NCI-H187 treated with DMSO at 0.1 percent for 48 hours (cell line): ENCODE results near the gene IL1RAPL1.
A peak's percentile ranks its signal among the peaks of the same experiment; 100 is the strongest.
"Not testable (repeated sequence)": the region's sequence is repeated elsewhere in the genome, so short reads cannot be mapped to it uniquely, and the experiment has no call there.

Experiments
- DNase-seq: peaks from one replicate; lab custom pipeline; 2025; lab: John Stamatoyannopoulos, UW

IL1RAPL1 gene

DNA sequence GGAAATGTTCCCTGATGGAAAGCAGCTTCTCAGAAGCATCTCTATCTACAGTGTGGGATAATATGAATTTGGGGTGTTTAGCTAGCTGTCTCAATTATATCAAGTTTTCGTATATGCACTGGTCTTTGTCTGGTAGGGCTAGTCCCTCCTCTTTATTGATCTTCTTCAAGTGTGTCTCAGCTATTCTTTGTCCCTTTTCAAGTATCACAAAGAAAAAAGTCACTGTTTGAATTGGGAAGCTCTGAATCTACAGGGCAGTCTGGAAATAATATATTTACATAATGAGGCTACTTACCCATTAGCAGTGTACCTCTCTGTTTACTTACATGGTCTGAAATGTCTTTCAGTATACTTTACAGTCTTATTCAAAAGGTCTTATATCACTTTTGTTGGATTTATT is 526.0 kb downstream of the IL1RAPL1 start:
- no peak for DNase-seq

GRCh38 chrX:29122817-29123216 is 535.6 kb downstream of the IL1RAPL1 start:
- DNase-seq, result not testable (repeated sequence)

- DNase-seq, result no peak
These were observed 543.7 kb downstream of the IL1RAPL1 start for GRCh38 chrX:29130905-29131304.

- DNase-seq, result no peak
These were observed 549.7 kb downstream of the IL1RAPL1 start for GRCh38 chrX:29136904-29137303.

DNA sequence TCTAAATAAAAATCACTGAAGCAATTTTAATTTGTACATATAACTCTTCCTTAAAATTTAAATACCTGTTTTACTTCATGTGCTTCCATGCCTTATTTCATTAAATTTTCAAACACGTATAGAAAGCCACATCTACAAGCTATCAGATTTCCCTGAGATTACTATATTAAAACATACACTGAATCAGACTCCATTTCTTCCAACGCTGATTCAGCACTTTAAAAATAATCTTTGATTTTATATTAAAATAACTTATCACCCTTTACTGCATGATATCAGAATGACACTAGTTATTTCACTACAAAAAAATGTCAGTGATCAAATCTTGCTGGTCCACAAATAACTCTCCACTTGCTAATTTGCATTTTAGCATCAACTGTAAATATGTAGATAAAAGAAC is 550.8 kb downstream of the IL1RAPL1 start:
- DNase-seq, result no peak

DNA sequence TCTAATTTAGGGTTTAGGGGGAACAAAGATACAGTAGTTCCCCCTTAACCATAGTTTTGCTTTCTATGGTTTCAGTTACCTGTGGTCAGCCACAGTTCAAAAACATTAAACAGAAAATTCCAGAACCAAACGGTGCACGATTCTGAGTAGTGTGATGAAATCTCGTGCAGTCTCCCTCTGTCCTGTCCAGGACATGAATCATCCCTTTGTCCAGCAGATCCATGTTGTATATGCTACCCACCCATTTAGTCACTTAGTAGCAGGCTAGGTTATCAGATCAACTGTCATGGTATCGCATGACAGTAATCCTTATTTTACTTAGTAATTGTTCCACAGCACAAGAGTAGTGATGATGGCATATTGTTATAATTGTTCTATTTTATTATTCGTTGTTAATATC is 556.1 kb downstream of the IL1RAPL1 start:
- DNase-seq, result no peak

- DNase-seq, result no peak
These were observed 556.5 kb downstream of the IL1RAPL1 start for GRCh38 chrX:29143756-29144155.

GRCh38 chrX:29145316-29145715 is 558.1 kb downstream of the IL1RAPL1 start:
- no peak for DNase-seq

GRCh38 chrX:29148511-29148910 is 561.3 kb downstream of the IL1RAPL1 start:
- DNase-seq, result no peak

DNA sequence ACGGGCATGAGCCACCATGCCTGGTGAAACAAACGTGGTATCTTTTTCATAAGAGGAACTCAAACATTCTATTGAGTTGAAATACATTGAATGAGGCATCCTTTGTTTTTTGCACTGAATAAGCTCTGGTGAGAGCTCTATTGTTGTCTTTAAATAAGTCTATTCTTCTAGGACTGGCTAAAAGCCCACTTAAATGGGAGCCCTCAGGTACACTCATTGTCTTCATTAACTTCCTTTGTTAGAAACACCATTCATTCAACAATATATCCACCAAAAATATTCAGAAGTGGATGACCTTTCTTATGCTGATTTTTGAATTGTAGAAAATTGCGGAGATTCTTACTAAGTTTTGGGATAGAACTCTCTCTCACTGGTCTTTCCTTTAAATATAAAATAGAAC is 568.0 kb downstream of the IL1RAPL1 start:
- DNase-seq, result no peak

GRCh38 chrX:29172880-29173279 is 585.6 kb downstream of the IL1RAPL1 start:
- DNase-seq, result no peak

DNA sequence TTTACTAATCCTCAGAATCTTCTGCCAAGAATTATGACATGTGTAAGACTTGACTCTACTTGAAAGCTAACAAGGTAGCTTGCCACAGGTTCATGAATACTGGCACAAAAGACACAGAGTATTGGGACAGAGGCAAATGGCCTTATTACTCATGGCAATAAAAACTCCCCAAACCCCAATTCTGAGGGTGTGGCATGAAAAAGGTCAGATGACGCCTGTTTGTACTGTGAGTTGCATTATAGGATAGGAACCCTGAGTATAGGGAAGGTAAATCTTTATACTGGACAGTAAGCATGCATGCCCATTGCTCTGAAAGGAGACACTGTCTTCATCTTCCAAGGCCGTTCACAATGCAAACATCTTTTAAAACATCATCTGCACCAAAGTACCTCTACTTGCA is 600.0 kb downstream of the IL1RAPL1 start:
- DNase-seq, result no peak

- DNase-seq, result no peak
These were observed 609.3 kb downstream of the IL1RAPL1 start for GRCh38 chrX:29196501-29196900.

DNA sequence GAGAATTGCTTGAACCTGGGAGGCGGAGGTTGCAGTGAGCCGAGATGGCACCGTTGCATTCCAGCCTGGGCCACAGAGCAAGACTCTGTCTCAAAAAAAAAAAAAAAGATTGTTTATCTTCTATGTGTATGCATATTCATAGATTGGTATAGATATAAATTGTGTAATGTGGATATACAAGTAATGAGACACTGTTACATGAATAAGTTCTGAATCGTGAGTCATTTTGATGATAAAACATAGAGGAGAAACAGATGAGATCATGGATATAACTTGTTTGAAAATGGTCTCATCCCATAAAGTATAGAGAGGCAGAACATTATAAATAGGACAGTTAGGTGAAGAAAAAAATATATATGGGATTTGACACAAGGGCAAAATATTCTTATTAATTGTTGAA is 628.0 kb downstream of the IL1RAPL1 start:
- no peak for DNase-seq

DNA sequence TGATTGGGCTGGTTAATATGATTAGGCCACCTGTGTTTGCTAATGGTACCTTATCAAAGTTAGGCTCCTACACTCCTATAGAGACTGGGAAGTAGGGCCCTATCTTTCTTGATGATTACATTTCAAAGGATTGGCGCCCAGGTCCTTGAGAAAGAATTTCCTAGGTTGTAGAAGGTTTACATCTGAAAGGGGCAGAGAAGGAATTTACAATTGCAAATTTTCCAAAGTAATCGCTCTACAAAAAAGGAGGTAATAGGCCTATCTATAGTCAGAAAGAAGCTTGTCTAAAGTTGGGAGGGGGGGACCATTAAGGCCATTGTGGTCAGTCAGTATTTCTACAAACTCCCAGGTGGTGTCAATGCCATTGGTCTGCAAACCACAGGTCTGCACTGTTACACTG is 638.4 kb downstream of the IL1RAPL1 start:
- DNase-seq, result no peak

DNA sequence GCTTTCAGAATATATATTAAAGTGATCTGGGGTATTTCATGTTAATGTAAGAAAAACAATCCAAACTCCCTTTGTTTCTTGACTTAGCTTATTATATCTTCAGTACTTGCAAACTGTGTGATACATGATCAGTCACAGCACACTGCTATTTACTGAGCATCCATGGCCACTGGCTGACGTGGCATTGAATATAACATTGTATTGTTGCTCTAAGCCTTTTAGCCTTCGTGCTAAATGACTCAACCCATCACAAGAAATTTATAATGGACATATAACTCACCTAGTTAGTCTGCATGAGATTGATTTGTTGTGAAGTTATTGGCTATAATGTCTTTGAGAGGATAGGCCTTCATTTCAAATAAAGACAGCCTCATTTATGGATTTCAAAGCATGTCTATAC is 642.6 kb downstream of the IL1RAPL1 start:
- no peak for DNase-seq

DNA sequence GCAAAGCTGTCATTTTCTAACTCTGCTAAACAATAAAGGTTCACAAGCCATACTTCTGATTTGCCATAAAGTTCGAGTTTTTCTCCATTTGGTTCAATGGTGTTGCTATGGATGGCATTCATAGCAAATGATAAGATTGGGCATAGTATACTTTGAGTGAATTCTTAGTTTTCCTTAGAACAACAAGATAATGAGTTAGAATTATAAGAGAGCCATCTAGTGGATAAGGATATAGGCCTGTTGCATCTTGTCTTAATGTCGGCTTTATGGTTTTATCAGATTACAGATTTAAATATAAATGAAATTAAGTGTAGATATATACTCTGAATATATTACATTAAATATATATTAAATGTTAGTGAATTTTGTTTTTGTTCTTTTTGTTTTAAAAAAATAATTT is 644.6 kb downstream of the IL1RAPL1 start:
- peak; percentile 4 for DNase-seq

DNA sequence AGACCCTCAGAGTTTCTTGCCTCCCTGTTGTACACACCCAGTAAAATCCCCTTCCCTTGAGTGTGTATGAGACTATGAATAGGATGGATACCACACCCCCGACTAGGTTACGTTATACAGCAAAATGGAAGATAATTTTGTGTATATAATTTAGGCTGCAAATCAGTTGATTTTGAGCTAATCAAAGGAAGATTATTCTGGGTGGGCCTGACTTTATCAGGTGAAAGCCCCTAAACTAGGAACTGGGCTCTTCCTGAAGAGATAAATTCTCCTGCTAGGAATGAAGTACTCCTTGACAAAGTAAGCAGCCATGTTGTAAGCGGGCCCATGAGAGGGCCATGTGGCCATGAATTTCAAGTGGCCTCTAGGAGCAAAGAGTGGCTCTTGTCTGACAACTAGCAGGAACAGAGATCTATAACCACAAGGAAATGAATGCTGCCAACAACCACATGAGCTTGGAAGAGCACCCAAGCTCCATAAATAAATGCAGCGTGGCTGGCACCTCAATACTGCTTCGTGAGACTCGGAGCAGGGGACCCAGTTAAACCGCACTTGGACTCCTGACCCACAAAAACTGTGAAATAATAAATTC is 646.4 kb downstream of the IL1RAPL1 start:
- DNase-seq, result peak; percentile 80

DNA sequence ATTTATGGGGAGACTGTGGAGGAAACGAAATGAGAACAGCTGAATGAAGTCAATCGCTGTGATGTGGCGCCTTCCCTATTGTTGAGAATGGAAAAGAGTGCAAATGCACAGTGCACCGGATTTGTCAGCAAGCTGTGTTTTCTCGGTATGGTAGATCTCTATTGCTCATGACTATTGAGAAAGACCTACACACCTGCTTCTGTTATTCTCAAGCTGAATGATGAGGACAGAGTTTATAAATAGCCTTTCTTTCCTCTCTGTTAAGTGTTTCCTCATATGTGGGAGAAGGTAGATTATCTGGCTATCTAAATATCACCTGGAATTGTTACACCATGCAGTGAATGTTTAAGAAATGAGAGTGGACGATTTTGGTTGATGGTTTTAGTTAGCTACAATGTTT is 650.7 kb downstream of the IL1RAPL1 start:
- peak; percentile 40 for DNase-seq

GRCh38 chrX:29241809-29242208 is 654.6 kb downstream of the IL1RAPL1 start:
- DNase-seq, result no peak

- no peak for DNase-seq
These were observed 655.6 kb downstream of the IL1RAPL1 start for GRCh38 chrX:29242856-29243255.

- DNase-seq, result no peak
These were observed 656.7 kb downstream of the IL1RAPL1 start for GRCh38 chrX:29243942-29244341.

GRCh38 chrX:29254515-29254914 is 667.3 kb downstream of the IL1RAPL1 start:
- DNase-seq, result no peak

GRCh38 chrX:29257521-29257920 is 670.3 kb downstream of the IL1RAPL1 start:
- no peak for DNase-seq

DNA sequence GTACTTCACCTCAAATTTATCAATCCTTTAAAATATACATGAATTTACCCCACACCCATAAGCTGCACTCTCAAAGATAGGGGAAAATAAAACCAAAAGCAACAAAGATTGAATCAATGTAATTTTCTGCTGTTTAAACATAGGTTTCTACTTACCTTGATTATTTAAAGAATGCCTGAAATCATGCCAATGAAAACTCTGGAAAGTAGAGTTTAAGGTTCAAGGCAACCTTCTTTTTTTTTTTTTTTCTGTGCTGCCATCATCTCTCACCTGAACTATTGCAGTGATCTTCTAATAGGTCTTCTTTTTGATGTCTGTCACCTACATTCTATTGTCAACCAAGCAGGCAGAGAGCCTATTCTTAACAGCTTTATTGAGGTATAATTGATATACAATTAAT is 682.1 kb downstream of the IL1RAPL1 start:
- no peak for DNase-seq
